AML-193 (cell line): ENCODE measurements around the gene CKM.
"Not testable (repeated sequence)": the region's sequence is repeated elsewhere in the genome, so short reads cannot be mapped to it uniquely, and the experiment has no call there.

Experiments
- DNase-seq, 2 experiments: peaks; one replicate each; lab custom pipeline; 2025; lab: John Stamatoyannopoulos, UW

Gene CKM

DNA sequence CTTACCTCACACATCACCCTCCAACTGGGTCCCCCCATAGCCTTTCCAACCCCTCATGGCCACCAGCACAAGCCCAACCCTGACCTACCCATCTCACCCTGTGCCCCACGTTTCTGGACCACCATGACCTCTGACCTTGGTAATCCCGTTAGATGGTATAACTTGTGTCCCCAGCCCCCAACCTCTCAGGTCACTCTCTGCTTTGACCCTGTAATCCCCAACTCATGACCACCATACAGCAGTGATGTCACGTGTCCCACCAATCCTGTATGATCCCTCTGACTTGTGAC is 26.4 kb upstream of the CKM start:
- DNase-seq, result no peak

DNA sequence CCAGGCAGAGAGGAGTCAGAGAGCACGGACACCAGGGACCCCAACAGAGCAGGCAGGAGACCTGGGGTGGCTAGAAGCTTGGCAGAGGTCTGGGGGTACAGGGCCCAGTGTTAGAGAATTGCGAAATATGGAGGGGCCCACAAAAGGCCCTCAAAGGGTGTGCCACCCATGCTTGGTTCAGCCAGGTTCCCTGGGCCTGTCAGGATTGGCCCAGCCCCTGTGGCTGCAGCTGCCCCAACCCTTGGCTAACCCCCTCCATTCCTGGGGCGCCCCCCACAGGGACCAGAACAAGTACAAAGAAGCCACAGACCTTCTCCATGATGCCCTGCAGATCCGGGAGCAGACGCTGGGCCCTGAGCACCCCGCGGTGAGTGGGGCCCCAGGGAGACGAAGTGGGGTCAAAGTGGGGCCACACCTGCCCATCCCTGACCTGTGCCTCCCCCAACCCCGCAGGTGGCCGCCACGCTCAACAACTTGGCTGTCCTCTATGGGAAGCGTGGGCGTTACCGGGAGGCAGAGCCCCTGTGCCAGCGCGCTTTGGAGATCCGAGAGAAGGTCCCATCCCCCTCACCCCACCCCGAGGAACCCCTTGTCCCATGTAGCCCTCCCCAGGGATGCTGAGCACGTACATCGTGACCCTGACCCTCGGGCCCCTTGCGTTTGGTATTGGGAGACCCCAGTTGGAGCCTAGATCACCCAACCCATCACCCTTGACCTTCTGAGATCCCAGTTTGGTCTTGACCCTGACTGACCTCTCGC is 25.9 kb upstream of the CKM start:
- DNase-seq, result no peak

DNA sequence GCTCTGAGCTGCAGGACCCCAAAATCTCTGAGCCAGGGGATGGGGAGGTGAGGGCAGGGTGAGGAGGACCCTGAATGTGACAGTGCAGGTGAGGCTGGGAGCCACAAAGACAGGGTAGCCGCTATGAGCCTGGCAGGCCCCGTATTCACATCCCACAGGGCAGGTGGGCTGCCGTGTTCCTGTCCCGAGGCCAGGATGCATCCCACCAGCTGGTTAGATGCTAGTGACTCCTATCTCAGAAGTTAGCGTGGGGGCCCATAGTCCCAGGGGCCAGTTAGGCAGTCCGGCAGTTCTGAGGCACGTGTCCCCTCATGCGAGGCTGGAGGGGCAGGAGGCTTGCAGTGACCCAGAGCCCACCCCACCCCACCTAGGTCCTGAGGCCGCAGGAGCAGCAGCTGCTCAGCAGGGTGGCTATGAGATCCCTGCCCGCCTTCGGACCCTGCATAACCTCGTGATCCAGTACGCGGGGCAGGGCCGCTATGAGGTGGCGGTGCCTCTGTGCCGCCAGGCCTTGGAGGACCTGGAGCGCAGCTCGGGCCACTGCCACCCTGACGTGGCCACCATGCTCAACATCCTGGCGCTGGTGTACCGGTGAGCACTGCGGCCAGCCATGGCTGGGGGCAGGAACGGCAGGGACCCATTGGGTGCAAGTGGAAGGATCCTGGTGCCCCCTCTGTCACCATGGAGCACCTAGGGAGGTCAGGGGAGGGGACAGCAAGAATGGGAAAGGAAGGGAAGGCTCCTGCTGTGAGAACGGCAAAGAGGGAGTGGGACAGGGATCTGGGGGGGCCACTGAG is 25.1 kb upstream of the CKM start:
- DNase-seq, result no peak

DNA sequence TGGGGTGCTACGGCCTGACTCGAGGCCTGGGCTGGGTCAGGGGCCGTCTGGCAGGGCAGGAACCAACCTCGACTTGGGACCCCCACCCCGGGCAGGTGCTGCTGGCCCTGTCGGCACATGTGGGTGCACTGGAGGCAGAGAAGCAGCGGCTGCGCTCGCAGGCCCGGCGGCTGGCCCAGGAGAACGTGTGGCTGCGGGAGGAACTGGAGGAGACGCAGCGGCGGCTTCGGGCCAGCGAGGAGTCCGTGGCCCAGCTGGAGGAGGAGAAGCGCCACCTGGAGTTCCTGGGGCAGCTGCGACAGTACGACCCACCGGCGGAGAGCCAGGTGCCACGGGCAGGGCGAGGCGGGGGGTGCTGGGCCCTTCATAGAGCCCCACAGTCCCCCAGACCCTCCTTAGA is 23.8 kb upstream of the CKM start:
- DNase-seq, result no peak

DNA sequence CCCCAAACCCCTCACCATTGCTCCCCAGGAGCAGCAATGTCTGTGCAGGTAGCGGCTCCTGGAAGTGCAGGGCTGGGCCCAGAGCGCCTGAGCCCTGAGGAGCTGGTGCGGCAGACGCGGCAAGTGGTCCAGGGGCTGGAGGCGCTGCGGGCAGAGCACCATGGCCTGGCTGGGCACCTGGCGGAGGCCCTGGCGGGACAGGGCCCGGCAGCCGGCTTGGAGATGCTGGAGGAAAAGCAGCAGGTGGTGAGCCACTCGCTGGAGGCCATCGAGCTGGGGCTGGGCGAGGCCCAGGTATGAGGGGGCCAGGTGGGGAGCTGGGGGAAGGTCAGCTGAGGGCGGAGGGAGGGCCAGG is 22.8 kb upstream of the CKM start:
- DNase-seq, result no peak

DNA sequence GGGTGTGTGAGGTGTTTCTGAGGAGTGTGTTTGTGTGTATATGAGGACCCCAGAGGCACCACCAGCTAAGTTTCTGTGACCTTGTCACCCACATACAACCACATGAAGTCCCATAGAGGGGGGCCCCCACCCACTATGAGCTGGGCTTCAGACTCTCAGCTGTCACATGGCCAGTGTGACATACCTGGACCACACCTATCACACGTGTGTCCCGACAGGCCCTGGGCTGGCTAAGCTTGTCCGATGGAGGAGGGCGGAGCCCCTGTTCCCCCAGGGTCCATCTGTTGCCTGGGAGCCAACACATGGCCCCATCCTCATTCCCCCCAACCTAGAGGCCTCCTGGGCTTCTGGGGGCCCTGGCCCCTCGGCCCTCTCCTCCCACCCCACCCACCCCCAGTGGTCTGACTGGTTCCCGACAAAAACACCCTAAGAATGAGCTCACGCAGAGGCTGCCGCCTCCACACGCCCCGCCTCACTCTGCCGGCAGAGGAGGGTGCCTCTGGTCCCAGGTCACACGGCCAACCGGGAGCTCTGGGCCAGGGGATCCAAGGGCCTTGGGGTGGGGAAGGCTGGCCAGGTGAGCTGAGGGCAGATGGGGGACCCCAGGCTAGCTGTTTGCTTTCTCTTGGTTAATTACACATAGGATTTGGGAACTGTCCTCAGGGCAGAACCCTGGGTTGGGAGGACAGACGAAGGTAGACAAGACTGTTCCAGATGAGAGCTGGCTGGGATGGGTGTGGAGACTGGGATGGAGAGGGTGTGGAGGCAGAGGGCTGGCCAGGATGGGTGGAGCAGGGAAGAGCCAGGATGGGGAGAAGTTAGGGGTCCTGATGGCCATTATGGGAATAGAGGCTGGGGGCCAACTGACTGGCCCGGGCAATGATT is 22.2 kb upstream of the CKM start:
- no peak for DNase-seq

DNA sequence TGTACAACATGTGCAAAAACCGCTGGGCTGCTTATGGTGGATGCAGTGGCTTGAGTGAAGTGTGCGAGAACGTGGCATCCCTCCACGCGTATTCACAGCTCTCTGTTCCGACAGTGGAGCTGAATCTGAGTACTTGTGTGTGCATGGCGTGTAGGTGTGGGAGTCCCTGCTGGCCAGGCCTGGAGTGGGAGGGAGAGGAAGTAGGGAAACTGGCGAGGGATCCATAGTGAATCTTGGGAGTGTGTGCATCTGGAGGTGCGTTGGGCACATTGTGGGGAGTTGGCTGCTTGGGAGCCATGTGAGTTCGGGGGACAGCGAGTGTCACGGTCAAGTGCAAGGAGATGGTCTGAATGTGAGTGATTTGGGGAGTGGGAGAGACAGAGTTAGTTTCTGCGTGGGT is 20.2 kb upstream of the CKM start:
- DNase-seq, result no peak

DNA sequence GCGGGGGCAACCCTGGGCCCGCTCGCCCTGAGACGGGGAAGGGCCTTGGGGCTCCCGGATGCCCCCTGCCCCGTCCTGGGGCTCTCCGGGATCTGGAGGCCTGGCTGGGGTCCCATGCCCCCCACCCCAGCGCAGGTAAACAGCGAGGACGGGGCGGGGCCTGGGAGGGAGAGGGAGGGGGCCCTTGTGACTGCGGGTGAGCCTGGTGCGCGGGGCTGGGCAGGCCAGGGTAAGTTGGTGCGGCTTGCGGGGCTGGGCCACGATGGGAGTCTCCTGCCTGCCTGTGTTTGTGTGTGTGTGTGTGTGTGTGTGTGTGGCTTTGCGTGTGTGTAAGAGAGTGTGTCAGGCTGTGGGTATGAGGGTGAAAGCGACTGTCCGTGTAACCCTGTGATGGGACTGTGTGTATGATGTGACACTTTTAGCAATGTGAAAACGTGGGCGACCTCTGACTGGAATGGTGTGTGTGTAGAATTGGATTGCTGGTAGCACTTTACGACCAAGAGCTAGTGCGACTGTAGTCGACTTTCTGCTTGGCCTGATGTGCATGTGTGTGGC is 18.3 kb upstream of the CKM start:
- no peak for DNase-seq

DNA sequence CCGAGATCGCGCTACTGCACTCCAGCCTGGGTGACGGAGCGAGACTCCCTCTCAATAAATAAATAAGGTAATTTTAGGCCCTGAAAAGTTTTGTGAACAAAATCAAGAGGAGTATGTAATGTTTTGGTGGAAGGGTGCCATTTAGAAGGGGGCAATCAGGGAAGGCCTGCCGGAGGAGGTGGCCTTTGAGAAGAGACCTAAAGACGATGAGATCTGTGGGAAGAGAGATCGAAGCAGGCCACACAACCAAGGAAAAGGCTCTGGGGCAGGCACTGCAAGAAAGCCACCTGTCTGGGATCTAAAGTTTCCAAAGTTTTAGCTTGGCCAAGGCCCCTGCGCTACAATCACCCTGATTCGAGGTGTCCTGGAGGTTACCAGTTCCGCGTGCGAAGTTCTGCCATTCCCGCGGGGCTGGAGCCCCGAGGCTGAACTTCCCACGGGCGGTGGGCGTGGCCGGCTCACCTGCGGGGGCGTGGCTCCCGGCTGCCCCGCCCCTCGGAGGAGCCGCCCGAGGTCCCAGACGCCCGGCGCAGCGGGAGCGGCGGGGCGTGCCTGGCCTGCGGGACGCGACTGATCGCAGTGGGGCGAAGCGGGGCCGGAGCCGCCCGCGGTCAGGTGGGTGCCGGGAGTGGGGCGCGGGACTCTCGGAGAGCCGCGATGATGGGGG is 17.7 kb upstream of the CKM start, which contains the start of gene KLC3:
KLC3 (plus strand) TSS at position 519 of the 667 bp plus-strand sequence. CDS start 4,792 bp downstream, outside the sequence.
- DNase-seq, result no peak

DNA sequence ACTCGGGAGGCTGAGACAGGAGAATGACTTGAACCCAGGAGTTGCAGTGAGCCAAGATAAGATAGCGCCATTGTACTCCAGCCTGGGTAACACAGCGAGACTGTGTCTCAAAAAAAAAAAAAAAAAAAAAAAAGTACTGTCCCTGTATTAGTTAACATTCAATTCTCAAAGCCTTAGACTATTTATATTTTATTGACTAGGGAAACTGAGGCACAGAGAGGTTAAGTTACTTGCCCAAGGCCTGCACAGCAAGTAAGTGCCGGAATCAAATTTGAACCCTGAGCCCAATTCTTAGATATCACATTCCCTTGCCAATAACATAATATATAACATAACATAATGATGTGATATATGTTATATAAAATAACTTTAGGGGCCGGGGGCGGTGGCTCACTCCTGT is 17.0 kb upstream of the CKM start:
- DNase-seq, result no peak

DNA sequence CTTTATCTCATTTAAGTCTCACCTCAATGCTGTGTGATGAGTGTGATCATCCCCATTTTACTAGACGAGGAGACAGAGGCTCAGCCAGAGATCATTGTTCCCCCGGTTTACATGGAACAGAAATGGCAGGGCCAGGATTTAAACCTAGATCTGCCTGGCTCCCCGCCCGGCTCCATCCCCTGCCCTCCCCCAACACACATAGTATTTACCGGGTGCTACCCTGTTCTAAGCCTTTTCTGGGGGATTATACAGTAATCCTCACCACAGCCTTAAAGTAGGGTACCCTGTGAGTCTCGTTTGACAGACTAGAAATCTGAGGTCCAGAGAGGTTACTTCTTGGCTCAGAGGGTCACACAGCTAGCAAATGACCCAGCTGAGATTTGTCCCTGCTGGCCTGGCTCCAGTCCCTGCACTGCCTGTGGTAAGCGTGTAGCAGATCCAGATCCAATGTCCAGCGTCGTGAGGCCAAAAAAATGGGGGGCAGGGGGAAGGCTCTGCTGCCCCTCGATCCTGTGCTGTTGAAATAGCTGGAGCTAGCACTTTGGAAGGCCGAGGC is 14.1 kb upstream of the CKM start:
- no peak for DNase-seq

DNA sequence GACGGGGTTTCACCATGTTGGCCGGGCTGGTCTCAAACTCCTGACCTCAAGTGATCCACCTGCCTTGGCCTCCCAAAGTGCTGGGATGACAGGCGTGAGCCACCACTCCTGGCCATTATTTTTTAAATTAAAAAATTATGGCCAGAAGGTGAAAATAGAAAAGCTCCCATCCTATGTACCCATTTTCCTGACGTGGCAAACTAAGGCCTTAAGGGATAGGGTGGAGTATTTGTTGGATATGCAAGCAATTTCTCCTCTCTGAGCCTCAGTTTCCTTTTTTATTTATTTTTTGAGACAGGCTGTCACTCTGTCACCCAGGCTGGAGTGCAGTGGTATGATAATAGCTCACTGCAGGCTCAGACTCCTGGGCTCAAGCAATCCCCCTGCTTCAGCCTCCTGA is 12.2 kb upstream of the CKM start:
- DNase-seq, result not testable (repeated sequence)

DNA sequence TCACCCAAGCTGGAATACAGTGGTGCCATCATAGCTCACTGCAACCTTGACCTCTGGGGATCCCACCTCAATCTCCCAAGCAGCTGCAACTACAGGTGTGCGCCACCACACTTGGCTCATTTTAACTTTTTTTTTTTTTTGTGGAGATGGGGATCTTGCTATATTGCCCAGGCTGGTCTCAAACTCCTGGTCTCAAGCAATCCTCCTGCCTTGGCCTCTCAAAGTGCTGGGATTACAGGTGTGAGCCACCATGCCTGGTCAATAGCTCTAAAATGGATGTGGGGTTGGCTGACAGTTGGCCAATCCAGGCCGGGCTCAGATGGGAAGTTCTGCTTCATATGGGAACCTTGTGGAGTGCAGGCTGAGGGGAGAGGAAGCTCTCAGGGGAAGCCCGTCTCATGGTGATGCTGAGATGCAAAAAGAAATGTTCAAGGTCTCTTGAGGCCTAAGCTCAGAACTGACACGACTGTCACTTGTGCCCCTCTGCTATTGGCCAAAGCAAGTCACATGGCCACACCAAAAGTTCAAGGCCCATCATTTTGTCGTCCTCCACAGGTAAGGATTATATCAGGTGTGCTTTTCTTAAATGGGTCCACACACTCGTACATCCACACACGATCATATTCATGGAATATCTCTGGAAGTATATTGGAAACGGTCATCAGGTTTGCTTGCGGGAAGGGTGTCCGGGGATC is 11.1 kb upstream of the CKM start:
- DNase-seq, result no peak

DNA sequence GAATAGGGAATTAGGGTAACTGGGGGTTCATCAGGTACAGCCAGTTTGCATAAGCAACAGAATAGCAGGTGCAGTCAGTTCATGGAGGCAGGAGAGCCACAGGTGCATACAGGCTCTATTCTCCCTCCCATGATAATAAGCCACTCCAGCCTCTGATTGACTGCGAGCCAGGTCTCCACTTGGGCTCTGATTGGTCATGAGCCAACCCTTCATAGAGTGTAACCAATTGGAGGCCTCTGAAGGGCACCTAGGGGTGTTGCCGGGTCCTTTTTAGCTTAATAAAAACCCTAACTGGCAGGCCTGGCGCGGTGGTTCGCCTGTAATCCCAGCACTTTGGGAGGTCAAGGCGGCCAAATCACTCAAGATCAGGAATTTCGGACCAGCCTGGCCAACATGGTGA is 8.7 kb upstream of the CKM start:
- DNase-seq, result no peak

DNA sequence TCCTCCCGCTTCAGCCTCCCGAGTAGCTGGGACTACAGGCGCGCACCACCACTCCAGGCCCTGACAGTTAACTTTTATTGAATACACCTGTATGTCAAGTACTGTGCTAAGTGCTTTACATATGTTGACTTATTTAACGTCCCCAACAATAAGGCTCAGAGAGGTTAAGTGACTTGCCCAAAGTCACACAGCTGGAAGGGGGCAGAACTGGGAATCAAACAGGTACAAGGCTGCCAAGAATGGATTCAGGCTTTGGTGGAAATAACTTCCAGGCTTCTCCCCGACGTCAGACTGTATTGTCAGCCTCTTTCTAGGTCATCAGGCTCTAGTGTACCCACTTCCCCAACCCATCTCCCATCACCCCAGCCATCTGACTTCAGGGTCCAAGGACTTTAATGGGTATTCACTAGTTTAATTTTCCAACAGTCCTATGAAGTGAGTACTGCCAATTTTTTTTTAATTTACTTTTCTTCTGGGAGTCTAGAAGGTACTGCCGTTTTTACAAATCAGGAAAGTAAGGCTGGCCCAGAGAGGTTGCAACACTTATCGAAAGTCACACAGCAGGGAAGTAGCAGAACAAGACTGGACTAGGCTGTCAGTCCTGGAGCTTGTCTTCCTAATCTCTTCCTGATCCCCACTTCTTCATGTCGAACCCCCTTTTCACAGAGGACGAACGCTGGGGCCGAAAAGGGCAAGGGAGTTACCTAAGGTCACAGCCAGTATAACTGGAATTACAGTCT is 4.9 kb upstream of the CKM start:
- no peak for DNase-seq

DNA sequence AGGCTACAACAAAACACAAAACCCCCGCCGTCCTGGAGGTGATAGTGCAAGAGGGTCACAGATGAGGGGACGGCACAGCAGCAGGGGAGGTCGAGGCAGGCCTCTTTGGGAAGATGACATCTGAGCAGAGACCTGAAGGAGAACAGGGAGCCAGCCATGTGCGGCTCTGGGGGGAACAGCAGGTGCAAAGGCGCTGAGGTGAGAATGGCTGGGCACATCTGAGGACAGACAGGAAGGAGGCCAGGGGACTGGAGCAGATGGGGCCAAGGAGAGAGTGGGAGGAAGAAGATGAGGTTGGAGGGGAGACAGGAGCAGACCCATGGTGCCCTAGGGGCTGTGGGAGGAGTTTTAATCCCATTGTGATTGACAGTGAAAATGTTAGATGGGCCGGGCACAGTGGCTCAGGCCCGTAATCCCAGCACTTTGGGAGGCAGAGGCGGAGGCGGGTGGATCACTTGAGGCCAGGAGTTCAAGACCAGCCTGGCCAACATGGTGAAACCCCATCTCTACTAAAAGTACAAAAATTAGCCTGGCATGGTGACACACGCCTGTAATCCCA is 1.8 kb upstream of the CKM start:
- DNase-seq, result no peak

DNA sequence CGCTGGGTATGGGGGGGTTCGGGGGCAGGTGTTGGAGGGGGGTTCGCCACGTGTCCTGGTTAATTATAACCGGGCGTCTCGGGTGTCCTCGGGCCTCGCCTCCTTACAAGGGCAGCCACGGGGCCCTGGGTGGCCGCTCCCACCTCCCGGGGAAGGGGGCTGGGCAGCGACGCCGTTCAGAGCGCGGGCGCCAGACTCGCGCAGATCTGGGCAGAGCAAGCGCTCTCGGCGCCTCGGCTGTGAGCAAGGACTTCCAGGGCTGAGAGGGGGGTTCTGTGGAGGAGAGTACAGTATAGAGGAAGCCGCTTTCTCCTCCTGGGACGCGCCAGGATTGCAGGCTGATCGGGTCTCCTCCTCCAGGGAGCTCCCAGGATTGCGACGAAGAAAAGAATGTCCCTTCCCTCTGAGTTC is 1.0 kb upstream of the CKM start:
- DNase-seq, result no peak

DNA sequence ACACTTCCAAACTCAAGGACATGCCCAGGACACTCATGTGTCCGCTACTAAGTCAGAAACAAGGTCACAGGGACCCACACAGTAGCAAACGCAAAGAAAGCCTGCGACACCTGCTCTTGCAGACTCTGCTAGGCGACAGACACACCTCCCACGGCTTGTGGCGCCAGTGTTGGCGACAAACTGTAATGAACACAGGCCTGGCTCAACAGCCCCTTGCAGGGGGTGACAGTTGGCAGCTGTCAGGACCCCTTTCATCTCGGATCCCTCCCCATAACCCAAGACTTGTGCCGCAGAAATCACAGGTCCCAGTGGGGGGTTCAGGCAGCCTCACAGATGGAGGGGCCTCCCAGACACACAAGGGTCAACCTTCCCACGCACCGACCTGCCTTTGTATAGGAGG is 364 bp downstream of the CKM start:
- DNase-seq, result no peak

DNA sequence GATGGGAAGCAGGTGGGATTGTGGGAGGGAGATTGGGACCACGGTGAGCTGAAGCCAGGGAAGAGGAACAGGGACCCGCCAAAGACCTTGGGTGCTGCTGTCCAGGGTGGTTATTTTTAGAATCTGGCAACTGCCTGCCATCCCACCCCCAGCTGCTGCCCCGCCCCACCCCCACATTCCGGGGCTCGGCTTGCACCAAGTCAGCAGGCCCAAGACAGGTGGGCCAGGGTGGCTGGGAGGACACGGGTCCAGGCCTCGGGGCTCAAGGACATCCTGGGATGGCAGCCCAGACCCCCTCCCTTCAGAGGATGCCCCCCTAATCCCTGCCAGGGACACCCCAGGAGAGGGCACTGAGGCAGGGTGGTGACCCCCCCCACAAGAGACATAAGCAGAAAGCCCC is 827 bp downstream of the CKM start:
- no peak for DNase-seq
